ENCODE results near the gene BAG1.

Gene BAG1

DNA sequence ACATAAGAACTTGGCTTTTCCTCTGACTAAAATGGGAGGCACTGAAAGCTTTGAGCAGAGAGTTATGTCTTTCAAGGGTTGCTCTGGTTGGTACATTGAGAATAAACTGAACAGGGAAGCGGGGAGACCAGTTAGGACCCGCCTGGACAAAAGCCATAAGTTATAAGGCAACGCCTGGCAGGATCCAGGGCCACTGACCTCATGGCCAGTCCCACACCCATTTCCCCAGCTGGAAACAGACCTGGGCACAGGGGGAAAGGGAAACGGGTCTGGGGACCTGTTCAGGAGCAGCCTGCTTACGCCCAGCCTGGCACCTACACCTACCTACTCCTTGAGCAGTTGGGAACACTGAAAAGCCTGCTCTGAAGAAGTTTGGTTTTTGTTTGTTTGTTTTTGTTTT is 23.2 kb downstream of the BAG1 start:
- DNase-seq = no peak

DNA sequence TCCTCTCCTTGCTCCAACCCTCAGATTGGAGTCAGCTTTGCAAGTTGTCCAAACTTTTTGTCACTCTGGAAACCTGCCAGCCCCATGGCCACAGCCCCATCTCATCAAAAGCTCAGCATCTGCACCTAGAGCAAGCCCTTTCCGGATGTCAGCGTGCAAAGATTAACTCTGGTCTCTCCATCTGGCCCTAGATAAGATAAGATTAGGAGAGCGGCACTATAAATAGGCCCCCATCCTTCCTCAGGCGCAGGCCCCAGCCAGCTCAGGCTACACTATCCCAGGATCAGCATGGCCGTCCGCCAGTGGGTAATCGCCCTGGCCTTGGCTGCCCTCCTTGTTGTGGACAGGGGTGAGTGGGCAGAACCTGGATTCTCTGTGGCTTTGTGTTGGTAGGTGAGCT is 24.6 kb downstream of the BAG1 start, which contains the start of gene SPINK4:
Gene SPINK4, plus strand, starts transcription at position 247 of the 400 bp plus-strand sequence. Its CDS starts 42 bp downstream, at position 289.
- no peak for DNase-seq

DNA sequence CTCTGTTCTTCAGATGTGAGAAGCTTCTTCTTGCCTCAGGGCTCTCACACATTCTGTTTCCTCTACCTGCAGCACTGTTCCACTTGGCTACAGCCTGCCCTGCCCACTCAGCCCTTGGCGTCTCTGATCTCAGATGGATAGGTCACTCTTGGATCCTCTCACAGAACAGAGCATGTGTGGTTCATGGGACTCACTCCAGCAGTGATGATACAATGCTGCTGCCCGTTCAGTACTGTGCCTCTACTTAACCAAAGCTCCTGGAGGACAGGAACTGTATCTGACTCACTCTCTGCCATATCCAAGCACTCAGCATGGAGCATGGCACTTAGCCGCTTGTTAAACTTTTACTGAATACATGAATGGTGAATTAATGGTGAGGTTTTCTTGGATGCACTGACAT is 27.9 kb downstream of the BAG1 start:
- DNase-seq = no peak

DNA sequence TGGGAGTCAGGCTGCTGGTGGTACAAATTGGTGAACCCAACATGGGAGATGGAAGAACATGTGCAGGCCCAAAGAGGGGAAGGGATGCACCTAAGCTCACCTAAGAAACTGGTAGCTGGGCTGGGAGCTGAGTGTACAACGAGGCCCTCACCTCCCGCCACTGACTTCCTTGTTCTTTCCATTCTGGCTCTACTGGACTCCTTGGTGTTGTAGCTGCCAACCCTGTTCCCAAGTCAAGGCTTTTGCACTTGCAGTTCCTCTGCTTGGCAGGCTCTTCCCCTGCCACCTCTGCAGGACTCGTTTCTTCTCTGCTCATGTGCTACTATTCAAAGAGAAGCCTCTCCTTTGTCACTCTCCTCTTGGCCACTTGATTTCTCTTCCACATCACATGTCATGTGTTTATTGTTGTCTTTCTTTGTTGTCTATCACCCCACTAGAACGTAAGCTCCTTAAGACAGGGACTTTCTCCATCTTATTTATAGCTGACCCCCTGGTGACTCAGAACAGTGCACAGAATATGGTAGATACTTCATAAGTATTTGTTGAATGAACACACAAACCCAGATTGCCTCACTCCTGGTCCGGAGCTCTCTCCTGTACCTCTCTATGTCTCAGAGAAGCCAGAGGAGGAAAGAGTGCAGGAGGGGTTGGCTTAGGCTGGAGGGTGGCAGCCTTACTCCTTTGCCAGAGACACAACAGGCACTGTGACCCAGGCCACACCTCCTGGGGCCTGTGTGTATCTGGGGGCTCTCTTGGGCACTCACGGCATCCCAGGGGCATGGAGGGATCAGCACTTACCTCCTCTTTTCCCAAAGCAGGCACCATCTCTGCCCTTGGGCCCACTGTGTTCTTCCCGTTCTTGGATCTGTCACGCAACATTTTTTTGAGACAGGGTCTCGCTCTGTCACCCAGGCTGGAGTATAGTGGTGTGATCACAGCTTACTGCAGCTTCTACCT is 29.7 kb downstream of the BAG1 start:
- DNase-seq = no peak

DNA sequence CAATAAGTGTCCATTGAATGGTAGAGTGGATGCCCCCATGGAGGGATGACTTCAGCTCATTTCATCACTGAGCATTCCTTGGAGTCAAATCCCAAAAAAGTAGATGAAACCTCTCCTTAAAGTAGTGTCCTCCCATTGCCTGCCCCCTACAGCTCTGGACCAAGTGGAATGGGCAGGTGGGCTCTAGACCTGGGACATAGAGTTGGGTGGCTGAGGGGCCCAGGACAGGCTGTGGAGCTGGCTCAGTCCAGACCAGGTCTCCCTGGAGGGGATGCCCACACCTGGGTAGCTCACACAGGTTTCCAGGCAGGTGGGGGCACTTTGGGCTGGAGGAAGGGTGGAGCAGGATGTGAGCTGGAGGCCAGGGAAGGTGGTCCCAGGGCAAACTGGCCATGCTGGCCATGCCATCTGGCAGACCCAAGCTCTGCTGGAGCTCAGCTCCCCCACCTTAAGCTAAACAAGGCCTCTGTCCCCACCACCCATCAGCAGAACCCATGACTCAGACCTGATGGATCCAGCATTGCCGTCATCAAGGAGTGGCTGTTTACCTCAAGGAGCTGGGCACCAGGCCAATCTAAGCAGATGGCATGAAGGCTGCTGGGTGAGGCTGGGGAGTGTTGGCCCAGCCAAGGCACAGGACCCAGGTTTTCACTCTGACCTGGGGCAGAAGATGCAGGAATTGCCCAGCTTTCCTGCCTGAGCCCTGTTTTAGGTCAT is 30.7 kb downstream of the BAG1 start:
- no peak for DNase-seq

DNA sequence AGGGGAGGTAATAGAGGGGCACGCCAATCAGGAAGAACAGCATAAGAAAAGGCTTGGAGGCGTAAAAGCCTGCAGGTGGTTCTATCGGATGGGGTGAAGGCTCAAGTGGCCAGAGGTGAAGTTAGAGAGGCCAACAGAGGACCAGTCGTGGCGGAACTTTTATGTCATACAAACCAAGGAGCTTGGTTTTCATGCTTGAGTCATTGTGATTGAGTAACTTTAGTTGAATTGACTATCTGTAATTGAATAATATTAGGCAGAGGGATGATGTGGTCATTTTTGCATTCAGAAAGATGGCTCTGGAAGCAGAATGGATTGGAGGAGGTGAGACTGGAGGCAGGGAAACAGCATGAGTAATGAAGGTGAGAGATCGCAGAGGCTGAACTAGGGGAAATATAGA is 31.7 kb downstream of the BAG1 start:
- DNase-seq = no peak

DNA sequence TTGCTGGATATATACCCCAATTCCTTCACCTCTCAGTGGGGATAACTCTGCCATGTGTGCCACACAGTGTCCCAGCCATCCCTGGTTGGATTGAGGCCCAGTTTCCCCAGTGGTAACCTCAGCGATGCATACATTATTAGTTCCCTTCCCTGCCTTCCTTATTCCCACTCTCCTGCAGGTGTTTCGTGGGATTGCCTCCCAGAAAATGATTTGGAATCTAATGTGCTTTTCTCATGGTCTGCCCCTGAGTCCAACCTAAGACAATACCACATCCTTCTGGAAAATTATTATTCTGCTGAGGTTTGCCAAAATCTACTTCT is 32.9 kb downstream of the BAG1 start:
- DNase-seq = no peak

DNA sequence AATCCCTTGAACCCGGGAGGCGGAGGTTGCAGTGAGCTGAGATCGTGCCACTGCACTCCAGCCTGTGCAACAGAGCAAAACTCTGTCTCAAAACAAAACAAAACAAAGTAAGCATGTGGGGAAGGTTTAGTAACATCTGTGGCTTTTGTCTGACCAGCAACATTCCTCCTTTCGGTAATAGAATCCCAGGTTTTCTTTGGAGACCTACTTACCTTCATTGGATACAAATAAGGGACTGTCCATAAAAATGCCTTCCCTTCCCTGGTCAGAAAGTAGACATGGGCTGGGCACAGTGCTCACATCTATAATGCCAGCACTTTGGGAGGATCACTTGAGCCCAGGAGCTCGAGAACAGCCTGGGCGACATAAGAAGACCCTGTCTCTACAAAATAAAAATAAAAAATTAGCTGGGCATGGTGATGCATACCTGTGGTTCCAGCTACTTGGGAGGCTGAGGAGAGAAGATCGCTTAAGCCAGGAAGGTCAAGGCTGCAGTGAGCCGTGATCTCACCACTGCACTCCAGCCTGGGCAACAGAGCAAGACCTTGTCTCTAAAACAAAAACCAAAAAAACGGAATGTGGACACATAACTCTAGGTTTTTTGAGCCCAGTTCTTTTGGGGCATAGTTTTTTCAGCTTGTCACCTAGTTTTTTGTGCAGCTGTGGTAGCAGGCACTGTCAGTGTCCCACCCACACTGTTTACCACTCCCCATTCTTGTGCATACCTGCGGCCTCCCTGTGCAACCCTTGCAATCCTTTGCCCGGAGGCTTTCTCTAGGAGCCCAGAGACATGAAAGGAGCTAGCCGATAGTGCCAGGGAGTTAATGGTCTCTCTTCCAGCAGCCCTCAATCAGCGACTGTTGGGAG is 33.5 kb downstream of the BAG1 start:
- DNase-seq = peak; percentile 13

DNA sequence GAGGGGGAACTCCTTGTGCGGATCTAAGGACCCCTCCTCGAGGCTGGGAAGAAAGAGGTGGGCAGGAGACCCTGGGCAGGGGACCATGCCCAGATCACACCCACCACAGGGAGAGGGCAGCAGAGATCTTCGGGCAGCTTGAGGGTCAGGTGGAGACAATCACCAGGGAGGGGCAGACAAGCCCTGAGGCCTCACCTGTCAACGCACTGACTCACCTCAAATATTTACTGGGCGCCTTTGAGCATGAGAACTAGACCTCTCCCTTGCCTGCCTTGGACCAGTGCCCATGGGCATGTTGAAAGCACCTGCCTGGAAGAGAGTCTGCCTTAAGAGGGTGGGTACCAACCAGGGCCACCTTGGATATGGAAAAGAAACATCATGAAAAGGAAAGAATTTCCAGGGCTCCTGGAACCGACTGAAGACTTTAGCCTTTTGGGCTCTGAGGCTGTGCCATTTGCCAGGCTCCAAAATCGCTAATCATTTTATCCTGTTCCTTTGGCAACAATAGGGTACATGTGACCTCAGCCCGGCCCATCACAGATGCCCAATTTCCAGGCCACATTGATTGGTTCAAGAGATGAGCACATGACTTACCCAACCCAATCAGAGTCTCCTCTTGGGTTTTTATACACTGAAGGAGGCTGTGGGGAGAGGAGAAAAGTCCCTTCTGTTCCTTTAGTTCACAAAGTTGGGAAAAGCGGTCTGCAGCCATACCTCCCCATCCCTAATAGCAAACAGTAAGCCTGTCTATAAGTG is 35.0 kb downstream of the BAG1 start:
- DNase-seq = peak; percentile 38

DNA sequence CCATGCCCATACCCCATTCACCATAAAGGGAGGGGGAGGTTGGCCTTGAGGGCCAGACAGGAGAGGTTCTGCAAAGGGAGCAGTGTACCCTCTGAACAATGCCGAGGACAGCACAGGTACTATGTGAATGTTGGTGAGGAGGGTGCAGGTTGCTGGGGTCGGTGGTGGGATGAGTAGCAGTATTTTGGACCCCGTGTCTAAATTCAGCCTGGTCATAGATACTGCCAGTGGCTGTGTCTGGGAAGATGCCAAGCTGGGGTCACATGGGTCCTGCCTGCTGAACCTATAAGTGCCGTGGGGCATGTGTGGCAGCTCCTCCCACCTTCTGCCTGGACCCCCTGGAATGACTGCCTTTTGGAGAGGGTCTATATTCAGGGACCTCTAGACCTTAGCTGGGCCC is 35.9 kb downstream of the BAG1 start:
- DNase-seq = peak; percentile 53

DNA sequence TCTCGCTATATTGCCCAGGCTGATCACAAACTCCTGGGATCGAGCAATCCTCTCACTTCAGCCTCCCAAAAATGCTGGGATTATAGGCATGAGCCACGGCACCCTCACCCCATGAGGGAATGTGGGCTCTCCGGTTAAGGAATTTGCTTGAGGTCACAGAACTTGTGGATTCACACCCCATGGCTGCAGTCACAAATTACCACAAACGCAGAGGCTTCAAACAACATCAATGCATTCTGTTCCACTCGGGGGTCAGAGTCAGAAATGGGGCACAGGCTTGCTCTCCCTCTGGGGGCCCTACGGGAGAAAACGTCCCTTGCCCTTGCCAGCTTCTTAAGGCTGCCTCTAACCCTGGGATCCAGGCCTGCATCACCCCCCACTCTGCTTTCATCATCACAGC is 36.8 kb downstream of the BAG1 start:
- peak; percentile 28 for DNase-seq

DNA sequence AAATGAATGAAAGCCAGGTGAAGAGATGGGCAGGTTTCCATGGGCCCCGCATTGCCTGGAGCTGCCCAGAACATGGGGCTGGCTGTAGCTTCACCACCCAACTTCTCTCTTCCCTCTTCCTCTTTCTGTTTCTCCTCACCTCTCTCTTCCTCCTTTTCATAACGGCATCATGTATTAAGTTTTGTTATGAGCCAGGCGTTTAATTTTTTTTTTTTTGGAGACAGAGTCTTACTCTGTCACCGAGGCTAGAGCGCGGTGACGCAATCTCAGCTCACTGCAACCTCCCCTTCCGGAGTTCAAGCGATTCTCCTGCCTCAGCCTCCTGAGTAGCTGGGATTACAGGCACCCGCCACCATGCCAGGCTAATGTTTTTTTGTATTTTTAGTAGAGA is 37.5 kb downstream of the BAG1 start:
- no peak for DNase-seq

DNA sequence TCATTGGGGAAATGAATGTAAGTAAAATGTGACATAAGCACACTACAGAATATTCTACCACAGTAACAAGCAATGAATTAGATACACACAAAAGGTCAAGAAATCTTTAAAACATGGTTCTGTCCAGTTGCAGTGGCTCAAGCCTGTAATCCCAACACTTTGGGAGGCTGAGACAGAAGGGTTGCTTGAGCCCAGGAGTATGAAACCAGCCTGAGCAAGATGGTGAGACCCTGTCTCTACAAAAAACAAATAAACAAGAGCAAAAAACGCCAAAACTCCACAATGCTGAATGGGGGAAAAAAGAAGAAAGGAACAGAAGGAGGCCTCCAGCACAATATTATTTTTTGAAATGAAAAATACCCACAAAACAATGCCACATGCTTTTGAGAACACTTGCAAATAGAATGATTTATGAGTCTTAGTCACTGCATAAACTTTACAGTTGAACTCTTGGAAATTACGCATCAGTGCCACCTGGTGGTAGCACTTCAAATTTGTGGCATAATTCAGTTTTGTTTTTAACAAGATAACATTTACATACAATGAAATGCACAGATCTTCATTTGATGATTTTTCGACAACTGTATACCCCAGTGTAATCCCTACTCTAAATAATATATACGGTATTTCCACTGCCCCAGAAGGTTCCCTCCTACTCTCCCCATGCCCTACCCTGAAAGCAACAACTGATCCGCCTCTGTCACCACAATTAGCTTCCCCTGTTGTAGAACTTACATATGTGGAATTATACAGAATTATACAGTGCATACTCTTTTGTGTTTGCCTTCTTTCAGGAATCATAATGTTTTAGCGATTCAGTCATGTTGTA is 39.0 kb downstream of the BAG1 start:
- peak; percentile 84 for DNase-seq

DNA sequence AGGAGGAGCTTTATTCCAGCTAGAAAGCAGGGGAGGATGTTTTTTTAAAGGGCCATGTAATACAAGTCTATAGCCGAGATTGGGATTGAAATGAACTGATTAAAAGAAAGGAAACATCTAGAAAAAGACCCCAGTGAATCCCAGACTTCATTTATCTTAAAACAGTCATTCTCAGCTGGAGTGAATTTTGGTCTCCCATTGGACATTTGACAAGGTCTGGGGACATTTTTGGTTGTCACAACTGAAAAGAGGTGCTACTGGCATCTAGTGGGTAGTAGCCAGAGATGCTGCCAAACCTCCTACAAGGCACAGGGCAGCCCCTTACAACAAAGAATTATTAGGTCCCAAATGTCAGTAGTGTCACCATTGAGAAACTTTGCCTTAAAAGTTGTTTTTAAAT is 40.8 kb downstream of the BAG1 start:
- DNase-seq = peak; percentile 2

DNA sequence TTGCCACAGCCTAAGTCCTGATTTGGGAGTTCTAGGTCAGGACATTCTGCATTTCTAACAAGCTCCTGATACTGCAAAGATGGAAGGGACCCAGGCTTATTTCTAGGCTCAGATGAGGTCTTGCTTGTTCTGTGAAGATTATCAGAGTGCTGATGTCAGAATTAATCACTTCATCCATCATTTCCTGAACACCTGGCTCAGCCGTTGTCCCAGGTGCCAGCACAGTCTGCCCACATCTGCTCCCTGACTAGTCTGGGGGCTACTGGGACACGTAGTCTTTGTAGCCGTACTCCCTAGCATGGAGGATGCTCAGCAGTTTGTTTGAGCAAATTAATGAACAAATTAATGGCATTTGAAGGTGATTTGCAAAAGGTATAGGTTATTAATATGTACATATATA is 42.5 kb downstream of the BAG1 start:
- DNase-seq = peak; percentile 38

DNA sequence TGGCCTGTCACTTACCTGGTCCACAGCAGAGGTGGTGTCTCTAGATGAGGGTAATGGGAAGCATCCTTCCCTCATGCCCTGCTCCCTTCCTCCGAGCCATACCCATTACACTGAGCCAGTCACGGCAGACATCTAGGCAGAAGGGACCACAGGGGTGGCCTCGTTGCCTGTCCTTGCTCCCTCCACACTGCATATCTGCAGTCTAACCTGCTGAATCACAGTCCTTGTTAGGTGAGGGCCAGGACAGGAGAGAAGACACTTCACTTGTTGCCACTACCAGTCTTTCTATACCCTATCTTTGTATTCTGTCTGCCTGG is 43.0 kb downstream of the BAG1 start:
- DNase-seq = no peak

DNA sequence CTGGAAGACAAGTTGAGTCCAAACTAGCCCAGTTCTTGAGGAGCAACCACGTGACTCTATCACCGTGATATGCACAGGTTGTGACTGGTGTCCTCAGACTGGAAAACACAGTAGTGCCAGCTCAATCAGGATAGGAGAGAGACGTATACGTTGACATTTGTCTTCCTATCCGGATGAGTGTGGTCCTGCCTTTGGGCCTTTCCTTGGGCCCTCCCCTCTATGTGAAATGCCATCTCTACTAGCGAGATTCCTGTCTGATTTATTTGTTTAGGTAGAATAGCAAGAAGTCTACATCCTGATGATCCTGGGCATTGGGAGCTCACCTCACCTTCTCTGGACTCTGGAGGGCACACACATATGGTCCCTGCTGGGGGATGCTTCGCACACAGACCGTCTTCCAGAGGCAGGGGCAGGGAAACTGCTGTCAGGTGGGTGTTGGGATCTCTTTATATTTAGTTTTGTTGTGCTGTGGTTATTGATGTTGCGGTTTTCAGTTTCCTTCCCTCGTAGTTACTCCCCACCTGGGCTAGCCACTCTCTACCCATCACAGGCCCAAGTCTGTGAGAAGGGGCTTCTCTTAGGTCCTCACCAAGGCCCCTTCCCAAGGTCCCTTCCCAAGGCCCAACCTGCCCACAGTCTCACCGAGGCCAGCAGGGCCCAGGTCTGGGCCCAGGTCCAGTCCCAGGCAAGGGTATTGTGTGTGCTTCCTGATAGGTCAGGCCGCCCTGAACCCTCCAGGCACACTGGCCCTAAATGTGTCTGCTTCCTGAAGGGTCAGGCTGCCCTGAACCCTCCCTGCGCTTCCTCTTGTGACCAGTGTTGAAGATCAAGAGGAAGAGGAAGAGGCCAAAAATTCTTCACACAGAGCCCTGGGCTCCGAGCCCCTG is 43.6 kb downstream of the BAG1 start:
- peak; percentile 53 for DNase-seq

DNA sequence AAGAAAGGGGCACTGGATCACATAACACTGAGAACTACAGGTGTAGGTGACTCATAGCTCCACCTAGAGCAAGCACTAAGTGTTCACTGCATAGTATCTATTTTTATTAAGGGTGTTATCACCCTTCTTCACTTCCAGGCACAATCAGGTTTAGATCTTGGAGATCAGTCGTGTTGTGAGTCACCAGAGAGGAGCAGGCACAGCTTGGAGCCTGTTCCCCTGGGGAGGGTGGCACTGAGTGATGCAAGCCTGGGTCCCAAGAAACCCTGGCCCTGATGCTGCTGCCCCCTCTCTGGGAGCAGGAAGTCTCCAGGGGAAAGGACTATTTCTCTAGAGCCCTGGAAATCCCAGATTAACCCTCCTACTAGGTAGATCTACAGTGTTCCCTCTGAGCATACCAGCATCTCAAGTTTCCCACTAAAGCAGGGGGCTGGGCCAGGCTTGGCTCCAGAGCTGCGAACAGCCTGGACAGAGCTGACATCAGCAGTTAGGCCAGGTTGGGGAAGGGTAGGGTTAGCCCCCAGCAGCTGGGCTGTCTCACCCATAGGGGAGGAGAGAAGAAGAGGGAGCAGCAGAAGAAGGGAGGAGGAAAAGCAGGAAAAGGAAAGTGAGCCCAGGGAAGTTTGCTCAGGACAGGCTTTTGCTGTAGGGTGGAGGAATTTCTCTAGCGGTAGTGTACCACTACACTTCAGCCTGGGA is 52.7 kb downstream of the BAG1 start:
- no peak for DNase-seq

DNA sequence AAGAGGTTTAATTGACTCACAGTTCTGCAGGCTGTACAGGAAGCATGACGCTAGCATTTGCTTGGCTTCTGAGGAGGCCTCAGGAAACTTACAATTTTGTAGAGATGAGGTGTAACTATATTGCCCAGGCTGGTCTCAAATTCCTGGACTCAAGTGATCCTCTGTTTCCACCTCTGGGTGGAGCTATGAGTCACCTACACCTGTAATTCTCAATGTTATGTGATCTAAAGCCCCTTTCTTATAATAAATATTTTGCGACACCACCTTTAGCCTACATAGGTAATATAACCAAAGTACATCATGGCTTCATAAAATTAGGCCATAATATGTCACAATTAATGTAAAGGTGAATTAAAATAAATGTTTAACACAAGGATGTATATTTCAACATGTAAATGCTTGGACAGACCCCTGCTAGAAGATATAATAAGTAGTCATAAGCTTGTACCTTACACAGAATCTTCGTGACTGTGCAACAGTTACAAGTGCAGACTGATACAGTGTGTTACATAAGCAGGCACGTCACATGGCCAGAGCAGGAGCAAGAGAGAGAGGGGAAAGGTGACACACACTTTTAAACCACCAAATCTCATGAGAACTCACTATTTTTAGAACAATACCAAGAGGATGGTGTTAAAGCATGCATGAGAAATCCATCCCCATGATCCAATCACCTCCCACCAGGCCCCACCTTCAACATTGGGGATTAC is 54.3 kb downstream of the BAG1 start:
- no peak for DNase-seq

All from activated effector memory CD4-positive, alpha-beta T cell treated with anti-CD3 and anti-CD28 coated beads, Interleukin-2, amount 50 U/mL, for 16 hours (primary cell).